NCI-H2081 (cell line): Measurements from ENCODE around the gene TNFAIP8.
A peak's percentile ranks its signal among the peaks of the same experiment; 100 is the strongest.

Experiments
- DNase-seq, 2 experiments: peaks; one replicate each; lab custom pipeline; 2025; lab: John Stamatoyannopoulos, UW

Gene TNFAIP8

DNA sequence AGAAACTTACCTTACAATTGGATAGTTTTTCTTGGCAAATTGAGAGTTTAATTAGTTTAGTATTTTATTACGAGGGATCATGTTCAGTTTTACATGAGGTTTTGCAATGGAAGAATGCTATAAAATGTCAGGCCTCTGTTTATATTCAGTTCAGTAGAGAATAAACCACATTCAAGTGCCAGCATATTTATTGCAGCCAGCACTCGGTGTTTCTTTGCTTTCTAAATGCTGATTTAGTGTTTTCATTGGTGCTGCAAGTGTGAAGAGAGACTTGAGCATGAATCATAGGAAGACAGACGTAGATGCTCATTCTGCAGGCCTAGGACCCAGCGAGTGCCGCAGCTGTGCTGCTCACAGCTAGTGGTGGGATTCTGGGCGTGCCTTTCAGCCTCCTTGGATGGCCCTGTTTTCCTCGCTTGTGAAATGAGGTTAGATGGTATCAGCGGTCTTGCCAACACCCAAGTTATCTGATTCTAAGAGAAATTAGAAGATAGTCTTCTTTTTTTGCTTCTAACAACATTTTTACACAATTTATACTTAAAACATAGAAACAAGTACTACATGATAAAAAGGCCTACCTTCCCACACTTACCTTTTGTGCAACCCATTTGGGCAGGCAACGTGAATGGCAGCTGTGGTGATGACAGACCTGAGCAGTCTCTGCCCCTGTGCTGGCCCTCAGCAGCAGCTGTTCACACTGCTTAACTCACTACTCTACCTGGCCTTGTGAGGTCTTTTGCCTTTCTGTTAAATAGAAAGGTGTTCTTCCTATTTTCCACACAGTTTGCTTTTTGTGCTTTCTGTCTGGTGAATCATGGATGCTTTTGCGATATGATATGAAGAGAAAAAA is 26.8 kb upstream of the TNFAIP8 start:
- DNase-seq = peak in 1 of 2 experiments; percentile 2

DNA sequence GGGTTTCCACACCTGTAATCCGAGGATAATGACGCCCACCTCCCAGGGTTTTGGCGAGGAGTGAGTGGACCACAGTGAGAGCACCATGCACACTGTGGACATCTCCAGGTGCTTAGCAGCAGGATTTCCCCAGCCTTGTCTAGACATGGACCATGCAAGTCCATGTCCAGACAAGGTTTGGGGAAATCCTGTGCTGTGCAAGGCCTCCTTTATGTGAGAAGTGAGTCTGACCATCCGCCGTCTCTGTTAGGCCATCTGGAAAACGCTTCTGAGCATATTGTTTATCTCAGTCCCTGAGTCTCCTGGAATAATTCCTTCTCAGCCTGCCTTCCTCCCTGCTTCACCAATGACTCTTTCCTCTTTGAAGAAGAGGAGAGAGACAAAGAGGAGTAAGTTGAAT is 26.2 kb upstream of the TNFAIP8 start:
- DNase-seq = no peak

DNA sequence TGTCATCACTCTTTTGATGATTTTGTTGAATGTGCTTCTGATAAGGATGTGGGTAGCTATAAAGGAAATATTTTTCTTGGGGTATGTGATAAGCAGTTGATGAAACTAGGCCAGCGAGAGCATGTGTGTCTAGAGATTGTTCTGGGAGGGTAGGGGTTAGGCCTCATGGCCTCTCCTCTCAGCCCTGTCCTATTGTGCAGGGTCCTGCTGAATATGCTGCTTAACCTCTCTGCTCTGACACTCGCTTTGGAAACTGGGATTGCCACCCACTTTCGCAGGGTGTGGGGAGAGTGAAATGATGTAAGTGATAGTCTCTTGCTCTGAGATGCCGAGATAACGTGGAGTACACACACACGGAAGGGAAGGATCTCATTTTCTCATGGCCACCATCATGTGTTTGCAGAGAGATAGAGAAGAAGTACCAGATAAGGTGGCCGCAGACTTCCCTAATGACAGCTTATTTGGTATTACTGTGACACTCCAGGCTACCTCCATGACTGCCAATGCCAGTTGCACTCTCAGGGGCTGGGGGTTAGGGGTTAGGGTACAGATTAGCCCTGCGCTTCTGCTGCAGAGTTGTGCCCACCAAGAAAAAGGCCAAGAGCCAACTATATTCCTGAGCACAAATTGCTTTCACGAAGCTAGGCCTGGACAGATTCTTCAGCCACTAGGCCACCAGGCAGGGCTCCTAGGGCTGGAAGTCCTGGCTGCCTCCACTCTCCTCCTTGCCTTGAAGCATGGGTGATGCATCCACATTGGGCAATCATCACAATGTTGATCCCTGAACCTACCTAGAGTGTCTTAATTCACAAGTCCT is 25.2 kb upstream of the TNFAIP8 start:
- DNase-seq = no peak

DNA sequence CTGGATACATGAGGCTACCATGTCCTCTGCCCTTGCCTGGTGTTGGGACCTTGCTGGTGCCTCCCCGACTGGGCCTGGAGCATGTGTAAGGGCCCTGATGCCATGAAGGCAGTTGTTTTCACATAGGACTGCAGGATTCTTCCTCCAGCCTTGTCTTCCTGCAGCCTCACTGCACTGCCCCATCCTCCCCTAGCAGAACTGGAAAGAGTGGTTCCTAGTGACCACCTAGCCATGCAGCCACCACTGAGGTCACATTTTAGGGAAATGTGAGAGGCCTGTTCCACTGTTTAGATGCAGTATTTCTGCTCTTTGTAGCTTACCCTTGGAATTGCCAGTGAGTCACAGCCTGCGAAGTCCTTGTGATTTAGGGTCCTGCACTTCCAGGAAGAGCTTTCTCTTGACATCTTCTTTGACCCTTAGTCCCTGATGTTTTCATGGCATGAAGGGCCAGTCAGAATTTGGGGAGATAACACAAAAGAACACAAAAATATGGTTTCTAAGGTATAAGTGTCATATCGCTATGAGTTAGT is 24.2 kb upstream of the TNFAIP8 start:
- no peak for DNase-seq

DNA sequence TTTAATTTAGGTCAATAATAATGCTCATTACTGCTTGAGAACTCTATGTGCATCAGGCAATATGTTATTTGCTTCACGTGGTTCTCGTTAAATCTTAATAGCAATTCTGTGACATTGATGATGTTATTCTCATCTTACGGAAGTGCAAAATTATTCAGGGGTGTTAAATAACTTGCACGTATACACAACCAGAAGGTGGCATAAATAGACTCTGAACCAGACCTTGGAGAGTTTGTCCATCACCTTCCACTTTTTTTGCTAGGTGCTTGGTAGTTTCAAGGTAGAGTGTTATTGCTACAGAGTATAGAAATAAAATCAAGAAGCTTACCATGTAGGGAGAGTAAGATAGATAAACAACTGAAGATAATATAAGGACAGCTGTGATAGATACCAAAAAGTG is 23.6 kb upstream of the TNFAIP8 start:
- no peak for DNase-seq

DNA sequence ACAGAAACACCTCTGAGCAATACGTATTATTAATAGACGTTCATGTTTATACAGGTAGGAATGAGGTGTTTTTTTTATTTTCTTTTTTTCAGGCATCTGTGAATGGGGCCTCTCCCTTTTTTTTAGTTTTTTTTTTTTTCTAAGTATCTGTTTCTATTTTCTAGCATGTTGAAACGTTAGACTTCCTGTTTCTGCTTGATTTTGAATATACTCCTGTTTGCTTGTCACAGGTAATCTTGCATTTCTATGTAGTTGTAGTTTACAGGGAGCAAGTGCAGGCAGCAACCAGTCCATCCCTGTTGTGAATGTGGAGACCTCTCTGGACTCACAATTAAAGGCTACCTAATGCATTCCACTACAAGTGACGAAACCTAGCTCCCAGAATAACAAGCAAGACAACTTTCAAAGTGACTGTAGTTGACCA is 22.8 kb upstream of the TNFAIP8 start:
- no peak for DNase-seq

DNA sequence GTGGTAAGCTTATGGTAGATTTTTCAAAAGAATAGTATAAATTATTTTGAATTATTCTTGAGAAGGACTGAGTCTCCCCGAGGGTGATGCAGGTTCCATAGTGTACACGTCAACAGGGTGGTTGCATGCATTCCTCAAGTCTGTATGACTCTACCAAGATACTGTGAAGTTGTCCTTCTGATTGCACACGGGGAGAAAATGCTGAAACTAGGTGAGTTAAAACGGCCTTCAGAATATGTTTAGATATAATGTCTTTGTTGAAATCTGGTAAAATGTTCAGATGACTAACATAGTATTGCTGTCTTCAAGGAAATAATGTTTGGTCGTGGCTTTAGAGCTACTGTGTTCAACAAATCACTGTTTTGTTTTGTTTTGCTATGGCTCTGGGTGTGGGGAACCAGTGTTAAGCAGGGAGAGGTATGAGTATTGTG is 22.4 kb upstream of the TNFAIP8 start:
- no peak for DNase-seq

DNA sequence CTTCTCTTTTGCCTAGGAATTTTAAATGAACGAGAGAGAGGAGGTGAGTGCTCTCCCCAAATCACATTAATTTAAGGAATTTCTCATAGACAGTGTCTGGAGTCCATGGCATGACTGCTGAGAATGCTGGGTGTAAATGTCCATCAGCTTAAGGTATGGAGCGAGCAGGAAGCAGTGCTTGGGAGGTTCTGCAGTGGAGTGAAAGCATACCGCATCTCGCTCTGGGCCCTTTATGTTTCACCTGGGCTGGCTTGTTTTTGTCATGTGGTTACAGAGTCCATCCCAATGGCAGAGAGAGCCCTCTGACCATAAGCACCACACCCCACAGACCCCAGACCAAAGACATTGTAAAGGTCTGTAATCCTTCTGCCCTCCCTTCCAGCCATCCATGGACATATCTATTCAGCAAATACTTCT is 20.6 kb upstream of the TNFAIP8 start:
- DNase-seq = no peak

DNA sequence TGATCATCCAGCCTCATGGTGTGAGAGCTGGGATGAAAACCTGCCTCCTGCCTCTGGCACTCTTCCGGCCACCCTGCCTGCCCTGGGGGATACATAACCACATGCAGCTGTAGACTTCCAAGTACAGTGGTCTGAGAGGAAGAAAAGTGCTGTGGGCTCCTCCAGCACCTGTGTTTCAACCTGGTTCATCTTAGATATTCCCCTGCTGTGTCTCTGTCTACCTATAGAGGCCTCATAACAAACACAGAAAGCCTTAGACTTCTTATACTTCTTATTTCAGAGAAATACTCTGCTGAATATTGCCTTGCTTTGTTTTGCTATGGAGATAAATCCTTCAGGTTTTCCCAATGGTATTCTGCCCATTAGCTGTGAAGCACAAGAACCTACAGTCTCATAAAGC is 19.6 kb upstream of the TNFAIP8 start:
- no peak for DNase-seq

DNA sequence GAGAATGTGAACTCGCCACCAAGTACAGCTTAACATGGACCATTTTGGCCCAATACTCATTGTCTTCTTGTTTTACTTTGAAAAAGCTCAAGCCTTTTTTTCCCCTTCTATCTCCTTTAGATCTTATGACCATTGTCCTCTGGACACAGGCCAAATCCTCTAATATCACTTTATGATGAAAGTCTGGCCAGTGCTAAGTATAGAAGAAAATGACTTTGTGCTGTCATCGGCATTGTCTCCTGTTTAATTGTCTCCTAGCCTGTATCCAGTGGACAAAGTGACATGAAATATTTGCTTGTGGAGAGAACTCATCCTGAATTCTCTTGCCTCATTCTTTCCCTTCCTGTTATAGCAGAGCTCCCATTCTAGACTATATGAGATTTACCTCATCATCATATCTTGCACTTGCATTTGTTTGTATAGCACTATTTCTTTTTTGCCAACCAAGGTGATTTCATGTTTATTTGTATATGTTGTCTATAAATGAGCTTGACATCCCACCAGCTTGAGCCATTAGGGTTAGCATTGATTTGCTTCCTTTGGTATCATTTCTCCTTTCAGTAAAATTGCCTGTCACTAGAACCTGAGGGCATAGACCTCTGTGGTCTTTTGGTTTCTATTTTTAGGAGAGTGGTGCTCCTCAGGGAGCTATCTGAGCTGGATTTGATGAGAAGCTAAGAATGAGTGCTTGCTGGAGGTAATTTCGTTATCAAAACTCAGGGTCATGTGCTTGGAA is 18.8 kb upstream of the TNFAIP8 start:
- no peak for DNase-seq

DNA sequence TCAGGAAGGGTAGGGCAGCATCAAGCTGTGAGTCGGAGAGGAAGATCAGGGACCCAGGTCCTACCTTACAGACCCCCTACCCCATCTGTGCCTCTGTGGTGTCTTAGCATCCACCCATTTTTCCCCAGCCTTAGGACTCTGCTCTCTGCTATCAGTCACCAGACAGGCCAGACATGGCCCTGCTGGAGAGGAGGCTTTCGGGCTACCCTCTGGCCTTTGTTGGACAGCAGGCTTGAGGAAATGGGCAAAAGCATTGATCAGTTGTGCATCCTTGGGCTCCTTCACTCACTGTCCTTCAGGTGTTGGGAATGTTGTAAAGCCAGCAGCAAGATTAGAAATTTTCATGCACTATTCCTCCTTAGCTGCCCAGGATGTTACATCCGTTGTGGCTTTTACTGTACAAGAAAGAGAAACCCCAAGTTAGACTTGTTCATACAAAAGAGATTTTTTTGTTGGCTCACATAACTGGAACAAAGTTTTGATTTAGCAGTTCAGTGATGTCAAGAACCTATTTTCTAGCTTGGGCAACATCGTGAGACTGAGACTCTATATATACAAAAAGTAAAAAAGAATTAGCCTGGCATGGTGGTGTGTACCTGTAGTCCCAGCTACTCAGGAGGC is 17.4 kb upstream of the TNFAIP8 start:
- DNase-seq = no peak

DNA sequence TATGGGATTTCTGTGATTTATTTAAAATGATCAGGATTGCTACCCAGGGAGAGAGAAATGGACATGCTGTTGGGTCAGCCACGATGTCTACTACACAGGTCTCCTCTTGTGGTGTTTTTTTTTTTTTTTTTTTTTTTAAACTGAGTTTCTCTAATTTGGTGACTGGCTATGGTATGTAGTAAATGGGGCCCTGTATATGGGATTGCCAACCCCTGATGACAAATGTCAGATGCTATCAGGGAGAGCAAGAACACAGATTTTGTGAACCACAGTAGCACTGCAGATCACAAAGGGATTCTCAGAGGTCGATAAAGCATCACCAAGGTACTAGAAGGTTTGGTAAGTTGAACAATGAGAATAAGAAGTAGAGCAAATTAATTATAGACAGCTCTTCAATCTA is 16.5 kb upstream of the TNFAIP8 start:
- no peak for DNase-seq

DNA sequence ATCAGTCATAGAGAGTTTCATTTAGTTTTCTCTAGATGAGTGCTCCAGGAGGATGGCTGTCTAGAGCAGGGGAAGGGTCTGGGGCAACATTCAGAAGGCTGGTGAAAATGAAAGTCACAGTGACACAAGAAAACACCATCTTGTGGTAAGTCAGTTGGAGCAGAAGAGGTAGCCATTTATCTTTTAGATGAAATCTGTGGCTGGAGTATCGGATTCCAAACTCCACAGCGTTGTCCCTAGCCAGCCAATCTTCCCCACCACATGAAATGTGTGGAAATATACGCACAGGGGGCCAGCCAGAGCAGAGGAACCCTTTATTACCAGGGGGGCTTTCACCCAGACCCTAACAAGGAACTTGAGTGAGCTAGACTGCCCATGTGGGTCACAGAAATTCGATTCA is 15.9 kb upstream of the TNFAIP8 start:
- no peak for DNase-seq

DNA sequence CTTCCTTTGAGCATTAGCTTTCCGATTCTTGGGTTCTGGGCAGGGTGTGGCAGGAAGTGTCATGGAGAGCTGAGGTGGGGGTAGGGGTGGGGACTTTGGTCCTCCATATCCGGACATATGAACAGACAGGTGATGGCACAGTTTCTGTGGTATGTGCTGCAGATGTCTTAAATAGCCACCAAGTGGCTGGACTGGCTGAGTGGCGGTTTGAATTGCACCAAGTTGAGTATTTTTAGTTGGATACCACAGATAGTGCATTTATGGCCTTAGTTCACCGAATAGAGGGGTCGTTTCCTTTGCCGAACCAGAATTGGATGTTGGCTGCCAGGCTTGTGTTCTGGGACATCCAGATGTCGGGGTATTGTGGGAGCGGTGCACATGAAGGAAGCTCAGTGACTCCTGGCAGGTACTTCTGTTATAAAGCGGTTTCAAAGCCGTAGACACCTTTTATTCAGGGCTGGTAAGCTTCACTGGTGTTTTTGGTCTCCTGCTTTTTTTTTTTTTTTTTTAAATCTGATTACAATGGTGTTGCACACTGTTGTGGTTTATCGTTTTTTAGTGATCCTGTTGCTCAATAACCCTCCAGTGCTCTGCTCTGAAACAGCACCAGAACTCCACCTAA is 15.1 kb upstream of the TNFAIP8 start:
- DNase-seq = no peak

DNA sequence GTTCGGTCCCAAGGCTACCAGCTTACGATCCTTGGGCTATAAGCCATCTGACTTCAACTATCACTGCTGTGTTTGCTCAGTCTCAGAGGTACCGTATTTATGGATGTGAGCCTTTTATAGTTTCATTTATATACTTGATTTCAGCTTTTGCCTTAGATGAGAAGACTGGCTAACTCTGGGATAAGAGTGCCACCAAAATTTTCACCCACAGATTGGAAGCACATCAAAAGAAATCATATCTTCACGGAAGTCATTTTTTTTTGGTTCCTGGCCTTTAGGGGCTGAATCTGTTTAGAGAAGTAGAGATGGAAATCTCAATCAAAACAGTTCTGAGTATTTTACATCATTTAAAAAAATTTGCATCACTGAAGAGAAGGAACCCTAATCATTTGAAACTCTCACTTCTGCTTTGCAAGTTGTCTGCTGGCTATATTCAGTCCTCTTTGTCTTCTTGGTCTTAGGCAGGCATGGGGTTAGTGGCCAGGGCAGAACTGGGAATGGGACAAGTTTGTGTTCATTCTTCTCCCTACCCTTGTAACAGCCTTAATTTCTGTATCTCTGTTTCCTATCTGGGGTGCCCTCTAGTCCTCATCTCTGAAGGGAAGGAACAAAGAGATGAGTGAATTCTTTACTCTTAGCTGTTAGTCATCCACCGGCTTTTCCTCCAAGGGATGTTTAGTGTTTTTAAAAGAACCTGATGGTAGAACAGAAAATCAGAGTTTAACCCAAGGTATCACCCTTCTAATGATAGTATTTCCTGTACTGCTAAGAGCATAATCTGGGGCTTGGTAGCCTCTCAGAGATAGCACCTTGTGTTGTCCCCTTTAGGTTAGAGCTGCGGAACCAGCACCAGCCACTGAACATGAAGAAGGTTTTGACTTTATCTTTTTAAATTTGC is 14.1 kb upstream of the TNFAIP8 start:
- DNase-seq = no peak

DNA sequence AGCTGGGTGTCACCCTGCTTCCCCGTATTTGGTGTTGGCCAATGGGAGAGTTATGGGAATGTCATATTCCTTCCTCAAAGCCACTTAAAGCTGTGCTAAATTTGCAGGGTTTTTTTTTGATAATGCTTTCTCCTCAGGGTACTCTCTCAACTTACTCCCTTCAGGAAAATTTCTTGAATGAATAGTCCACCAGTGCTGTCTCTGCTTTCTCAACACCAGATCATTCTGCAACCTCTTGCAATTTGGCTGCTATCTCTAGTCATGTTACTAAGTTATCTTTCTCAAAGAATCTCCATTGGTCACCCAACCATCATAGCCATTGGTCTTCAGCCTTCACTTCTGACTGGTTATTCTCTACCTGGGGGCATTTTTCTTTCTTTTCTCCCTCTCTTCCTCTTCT is 13.4 kb upstream of the TNFAIP8 start:
- no peak for DNase-seq

DNA sequence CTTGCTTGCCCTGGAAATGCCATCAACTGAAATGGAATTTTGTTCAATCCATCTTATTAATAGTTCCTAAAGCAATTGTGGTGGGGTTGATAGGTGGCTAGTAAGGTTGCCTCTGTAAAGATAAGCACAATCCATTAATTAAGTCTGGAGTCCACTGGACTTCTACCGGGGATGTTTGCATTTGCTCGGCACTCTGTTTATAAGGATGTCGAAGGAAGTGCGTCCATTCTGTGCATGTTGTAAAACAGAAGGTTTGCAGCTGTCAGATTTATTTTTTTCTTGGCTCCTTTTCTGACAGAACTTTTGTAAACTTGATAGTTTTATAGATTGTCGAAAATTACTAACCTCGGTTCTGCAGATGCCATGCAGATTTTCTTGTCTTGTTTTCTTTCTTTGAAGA is 12.8 kb upstream of the TNFAIP8 start:
- DNase-seq = no peak

DNA sequence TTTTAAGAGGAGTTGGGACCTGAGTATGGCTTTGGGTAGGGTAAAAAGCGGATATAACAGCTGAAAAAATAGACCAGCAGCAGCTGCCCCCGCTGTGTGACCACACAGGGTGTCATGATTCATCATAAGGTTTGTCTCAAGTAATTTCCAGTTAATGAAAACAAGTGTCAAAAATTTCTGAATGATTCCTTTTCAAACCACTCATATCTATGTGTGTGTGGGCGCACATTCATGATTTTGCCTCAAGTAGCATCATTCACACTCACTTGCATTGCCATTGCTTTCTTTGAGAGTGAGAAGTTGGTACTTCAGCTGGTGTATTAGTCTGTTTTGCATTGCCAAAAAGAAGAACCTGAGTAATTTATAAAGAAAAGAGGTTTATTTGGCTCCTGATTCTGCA is 12.1 kb upstream of the TNFAIP8 start:
- DNase-seq = no peak

DNA sequence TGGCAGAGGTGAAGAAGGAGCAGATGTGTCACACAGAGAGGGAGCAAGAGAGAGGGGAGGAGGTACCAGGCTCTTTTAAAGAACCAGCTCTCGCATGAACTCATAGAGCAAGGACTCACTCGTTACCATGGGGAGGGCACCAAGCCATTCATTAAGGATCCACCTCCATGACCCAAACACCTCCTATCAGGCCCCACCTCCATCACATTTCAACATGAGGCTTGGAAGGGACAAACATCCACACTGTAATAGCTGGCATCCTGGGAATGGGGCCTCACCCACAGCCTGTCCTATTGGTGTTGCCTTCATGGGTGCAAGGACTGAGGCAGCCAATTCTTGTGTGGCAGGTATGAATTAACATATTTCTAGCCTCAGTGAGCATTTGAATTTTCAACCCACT is 11.6 kb upstream of the TNFAIP8 start:
- no peak for DNase-seq

DNA sequence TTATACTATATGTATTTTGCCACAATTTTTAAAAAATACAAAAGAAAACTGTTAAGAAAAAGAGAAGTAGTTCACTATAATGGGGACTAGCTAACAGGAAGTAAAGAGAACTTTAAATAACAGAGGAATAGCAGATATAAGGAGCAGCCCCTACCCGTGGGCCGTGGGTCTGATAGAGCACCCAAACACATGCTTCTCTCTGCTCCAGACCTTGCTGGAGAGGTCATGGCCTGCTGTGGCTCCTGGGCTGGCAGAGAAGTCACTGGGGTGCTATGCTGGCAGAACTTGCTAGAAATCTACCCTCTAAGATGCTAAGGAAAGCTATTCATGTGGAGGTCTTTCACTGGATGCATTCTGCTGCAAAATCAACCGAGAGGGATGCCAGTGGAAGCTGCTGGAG is 10.0 kb upstream of the TNFAIP8 start:
- no peak for DNase-seq
